ENCODE results near the gene RGS6. TPM values are rescaled to one million over a fixed set of nuclear protein-coding genes. Genes with fewer than 3 reads are reported as not detected.

The RGS6 gene
- total RNA-seq, 1 donor from 2014 or later, result 26.0 TPM

DNA sequence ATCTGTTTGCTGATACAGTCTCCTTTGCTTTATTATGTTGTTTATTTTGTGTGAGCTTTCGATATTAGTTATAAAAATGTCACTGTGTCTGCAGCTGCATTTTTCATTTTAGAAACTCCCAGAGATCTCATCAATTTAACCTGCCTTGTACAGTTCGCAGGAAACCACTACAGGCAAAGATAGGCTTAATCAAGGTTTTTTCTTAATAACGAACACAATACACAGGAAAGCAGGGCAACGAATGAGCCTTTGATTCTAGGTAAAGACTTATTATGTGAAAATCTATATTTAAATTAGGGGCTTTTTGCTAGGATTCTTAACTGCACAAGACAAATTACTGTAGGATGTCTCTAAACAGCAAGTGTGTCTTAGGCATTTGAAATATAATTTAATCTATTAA, 191.9 kb downstream of the RGS6 start:
- ATAC-seq (no peak), DNase-seq (no peak)
- intact Hi-C loops (cut with micrococcal nuclease), result no loop called here

- DNase-seq, result no peak
- intact Hi-C loops (cut with micrococcal nuclease), result no loop called here
- ATAC-seq, result no peak
Observed at GRCh38 chr14:72126091-72126490, 193.9 kb downstream of the RGS6 start.

- ATAC-seq (no peak), DNase-seq (no peak)
- intact Hi-C loops (cut with micrococcal nuclease), result no loop called here
Observed at GRCh38 chr14:72126561-72126960, 194.3 kb downstream of the RGS6 start.

DNA sequence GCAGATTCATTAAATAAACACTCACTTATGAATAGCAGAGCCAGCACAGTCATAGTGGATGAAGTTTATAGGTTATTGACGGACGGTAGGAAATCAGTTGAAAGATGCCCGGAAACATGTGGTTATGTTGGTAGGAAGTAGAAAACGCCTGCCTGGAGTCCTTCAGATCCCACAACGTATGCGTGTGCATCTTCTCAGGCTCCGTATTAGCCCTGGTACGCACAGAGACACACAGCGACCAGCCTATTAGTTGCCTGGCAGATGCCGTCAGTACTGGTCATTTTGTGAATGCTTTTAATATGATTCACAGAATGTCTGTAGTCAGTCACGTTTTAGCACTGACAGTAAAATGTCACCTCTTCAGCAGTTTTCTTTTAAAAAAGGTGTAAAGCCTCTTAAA, 196.4 kb downstream of the RGS6 start:
- no peak for ATAC-seq
- intact Hi-C loops (cut with micrococcal nuclease), result no loop called here
- DNase-seq, result no peak

DNA sequence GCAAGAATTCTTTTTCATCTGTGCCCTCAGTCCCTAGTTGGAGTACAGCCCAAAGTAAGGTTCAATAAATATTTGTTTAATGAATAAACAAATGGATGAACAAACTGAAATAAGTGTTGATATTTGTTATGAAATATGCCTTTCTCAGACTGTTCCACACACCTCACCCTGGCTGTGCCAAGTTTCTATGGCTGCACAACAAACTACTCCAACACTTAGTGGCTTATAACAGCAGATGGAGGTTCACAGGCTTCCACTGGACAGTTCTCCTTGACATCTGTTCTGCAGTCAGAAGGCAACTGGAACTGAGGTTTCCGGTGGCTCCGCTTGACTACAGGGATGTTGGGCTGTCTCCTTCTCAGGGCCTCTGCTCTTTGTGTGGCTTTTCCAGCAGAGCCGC, 197.1 kb downstream of the RGS6 start:
- ATAC-seq (peak; percentile 77), DNase-seq (no peak)
- intact Hi-C loops (cut with micrococcal nuclease), result no loop called here

- no peak for DNase-seq
Observed at GRCh38 chr14:72141084-72141483, 208.9 kb downstream of the RGS6 start.

GRCh38 chr14:72142328-72142727, 210.1 kb downstream of the RGS6 start:
- DNase-seq, result no peak
- intact Hi-C loops (cut with micrococcal nuclease), result no loop called here
- ATAC-seq, result no peak

More at GRCh38 chr14:72141084-72141483, 208.9 kb downstream of the RGS6 start:
- no peak for ATAC-seq
- intact Hi-C loops (cut with micrococcal nuclease), result no loop called here

- DNase-seq, result no peak
- ATAC-seq, result no peak
- intact Hi-C loops (cut with micrococcal nuclease), result no loop called here
Observed at GRCh38 chr14:72146241-72146640, 214.0 kb downstream of the RGS6 start.

DNA sequence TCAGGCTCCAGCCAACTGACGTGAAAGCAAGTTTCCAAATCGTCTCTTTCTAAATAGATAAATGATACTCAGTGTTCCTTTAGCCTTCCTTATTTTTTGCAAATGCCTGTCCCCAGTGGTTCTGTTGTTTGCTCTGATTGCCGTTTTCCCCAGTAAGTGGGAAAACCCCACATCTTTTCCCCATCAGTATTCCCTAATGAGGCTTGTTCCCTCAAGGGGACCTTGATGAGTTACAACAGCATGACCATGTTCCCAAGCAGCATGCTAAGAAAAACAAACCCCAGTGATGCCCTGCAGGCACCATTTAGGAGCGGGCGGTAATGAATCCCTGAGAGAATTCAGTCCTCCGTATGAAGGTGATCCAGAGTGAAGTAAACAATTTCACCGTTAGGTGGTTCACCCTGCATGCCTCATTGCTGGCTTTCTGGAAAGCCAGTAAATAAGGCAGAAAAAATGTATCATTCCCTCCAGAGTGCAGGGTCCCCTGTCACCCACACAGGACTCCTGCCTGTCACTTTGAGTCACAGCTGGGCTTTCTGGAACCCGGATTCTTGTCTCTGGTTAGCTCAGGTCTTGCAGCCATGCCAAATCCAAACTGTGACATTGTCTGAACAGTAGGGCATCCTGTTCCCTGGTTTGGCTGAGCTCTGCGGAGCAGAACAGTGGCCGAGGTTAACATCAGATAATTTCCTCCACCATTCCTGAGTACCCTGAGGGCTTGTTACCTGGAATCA, 222.6 kb downstream of the RGS6 start:
- peak; percentile 43 for ATAC-seq
- no peak for DNase-seq
- intact Hi-C loops (cut with micrococcal nuclease), result no loop called here

GRCh38 chr14:72155379-72155993, 223.3 kb downstream of the RGS6 start:
- ATAC-seq (no peak), DNase-seq (no peak)
- intact Hi-C loops (cut with micrococcal nuclease), result no loop called here

GRCh38 chr14:72164420-72165228, 232.4 kb downstream of the RGS6 start:
- ATAC-seq (no peak), DNase-seq (no peak)
- intact Hi-C loops (cut with micrococcal nuclease), result no loop called here

DNA sequence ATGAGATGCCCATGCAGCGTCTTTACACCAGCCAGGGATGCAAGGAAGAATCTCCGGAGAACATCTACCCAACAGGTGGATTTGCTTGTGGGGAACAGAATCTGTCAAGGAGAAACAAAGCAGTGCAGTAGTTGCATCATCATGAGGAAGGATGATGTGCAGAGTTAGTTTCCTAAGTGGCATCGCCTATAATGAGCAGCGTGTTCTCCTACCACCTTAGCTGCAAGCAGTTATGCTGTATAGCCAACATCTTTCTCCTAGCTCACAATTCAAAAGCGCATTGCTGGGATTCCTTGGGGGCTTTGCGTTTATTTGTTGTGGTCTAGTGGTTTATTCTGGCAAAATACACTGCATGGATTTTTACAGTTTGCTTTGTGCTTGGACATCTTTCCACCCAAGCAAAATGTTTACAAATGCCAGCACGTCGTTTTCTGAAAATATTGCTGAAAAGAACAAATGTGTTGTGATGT, 233.0 kb downstream of the RGS6 start:
- no peak for ATAC-seq
- intact Hi-C loops (cut with micrococcal nuclease), result no loop called here
- no peak for DNase-seq

GRCh38 chr14:72169521-72169920, 237.3 kb downstream of the RGS6 start:
- intact Hi-C loops (cut with micrococcal nuclease), result no loop called here
- no peak for DNase-seq
- no peak for ATAC-seq

DNA sequence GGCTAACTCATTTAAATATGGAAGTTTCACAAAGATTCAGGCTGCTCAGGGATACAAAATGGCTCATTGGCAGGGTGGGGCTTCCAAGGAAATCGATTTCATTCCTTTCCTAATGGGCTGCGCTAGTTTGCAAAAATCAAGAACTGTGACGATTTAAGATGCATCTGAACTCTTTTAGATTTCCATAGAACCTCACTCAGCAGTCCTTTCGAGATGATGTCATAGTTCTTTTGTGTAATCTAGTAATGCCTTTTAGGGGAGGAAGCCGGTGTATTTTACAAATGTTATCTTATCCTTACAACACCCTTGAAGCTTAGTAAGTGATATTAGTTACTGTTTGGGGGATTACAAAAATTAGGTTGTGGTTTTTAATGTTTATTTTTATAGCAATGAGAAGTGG, 239.8 kb downstream of the RGS6 start:
- ATAC-seq (no peak), DNase-seq (no peak)
- intact Hi-C loops (cut with micrococcal nuclease), result no loop called here

DNA sequence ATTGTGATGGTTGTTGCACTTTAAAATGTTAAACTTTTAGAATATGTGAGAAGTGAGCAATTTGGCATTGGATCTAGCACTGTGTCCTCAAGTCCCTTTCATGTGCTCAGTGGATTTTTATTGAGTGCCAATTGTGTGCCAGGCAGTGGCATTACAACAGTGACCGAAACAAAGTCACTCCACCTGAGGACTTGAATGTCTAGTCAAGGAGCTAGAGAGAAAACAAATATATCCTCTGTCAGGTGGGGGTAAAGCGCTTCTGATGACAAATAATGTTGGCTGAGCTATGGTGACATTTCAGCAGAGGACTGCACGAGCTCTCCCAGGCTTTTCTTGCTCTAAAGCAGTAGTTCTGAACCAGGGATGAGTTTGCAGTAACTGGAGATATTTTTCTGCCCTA, 240.4 kb downstream of the RGS6 start:
- peak; percentile 30 for ATAC-seq
- intact Hi-C loops (cut with micrococcal nuclease), result no loop called here
- no peak for DNase-seq

DNA sequence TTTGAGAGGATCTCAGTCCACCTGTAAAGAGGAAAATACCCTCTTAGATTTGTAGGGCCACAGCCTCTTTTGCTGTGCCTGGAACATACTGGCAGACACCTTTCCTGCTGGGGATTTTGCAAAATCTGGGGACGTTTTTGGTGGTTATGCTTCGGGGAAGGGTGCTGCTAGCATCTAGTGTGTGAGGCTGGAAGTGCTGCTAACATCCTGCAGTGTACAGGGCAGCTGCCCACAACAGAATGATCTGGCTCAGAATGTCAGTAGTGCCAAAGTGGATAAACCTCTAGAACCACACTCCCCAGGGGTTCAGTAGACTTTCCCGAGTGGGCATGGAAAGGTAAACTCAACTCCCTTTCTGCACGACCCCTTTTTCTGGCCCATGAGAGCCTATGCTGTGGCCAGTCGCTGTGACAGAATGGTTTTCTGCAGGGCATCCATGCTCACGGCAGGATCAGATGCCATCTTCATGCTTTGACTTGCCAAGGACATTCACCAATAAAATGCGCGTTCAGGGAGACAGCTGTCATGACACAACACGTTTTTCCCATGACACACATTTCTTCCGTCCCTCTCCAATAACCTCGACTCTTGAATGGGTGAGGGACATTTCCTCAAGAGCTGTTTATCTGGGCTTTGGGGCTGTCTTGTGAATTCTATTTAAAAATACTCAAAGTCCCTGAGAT, 240.9 kb downstream of the RGS6 start:
- ATAC-seq (no peak), DNase-seq (no peak)
- intact Hi-C loops (cut with micrococcal nuclease), result no loop called here

- intact Hi-C loops (cut with micrococcal nuclease), result no loop called here
- peak; percentile 31 for DNase-seq
- no peak for ATAC-seq
Observed at GRCh38 chr14:72177251-72177650, 245.0 kb downstream of the RGS6 start.

GRCh38 chr14:72178517-72178916, 246.3 kb downstream of the RGS6 start:
- DNase-seq (no peak), ATAC-seq (no peak)
- intact Hi-C loops (cut with micrococcal nuclease), result no loop called here

DNA sequence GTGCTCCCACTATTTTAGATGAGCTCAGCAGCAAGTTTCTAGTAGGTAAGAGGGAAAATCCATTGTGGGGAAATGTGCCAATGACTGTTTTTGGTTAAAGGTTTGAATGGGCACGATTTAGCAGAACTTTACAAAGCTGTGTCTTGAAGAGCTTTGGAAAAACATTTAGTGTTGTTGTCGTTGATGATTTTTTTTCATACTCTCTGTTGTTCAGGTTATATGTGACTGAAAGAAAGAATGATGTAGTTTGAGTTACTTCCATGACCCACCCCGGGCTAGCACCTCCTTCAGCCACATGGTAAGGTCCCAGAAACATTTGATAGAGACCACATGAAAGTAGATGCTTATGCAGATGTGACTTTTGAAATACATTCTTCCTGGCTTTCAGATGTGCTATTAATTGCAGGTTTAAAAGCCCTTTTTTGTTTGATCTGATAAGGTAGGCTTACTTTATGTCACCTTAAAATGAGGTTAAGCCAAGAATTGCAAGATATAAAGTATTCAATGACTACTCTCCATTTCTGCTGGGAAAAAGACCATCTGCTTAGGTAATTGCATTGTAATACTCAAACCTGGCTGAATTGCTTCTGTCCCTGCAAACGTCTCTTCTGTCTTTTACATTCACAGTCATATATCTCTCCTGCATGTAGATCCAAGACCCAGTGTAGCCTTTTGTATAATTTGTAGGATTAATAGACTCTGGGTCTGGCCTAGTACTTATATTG, 250.6 kb downstream of the RGS6 start:
- intact Hi-C loops (cut with micrococcal nuclease), result no loop called here
- DNase-seq (no peak), ATAC-seq (no peak)
